Activated T-cell treated with anti-CD3 and anti-CD28 coated beads, Interleukin-2, amount 50 U/mL, for 72 hours (primary cell): ENCODE measurements around the gene PPP1R9A. TPM values are rescaled to one million over a fixed set of nuclear protein-coding genes. Genes with fewer than 3 reads are reported as not detected.

Experiments used
- ATAC-seq, 2 donors: fragments of 150-1000 bp; cut with Tn5 transposase; replicated peaks in 1 of 2; 2 replicates each; pipeline ENCODE4 v1.10.0; 2021; ENCODE audit warnings: moderate library complexity in 2 of 2, mild to moderate bottlenecking in 1 of 2
- DNase-seq, 2 donors: peaks; one replicate each; pipeline ENCODE4 v3.0.0; 2021 to 2022; ENCODE audit warnings: mixed read lengths in 1 of 2
- H3K27ac Mint-ChIP-seq: one replicate; pipeline ENCODE4 v1.8.0; 2022; ENCODE audit warnings: mild to moderate bottlenecking, moderate library complexity, mixed read lengths
- H3K27me3 Mint-ChIP-seq: one replicate; pipeline ENCODE4 v1.8.0; 2022; ENCODE audit warnings: low read depth, mixed read lengths
- H3K36me3 Mint-ChIP-seq, 2 donors: one replicate each; pipeline ENCODE4 v1.8.0; 2022; ENCODE audit warnings: mixed read lengths in 2 of 2, mild to moderate bottlenecking in 1 of 2; ENCODE audit not compliant: insufficient read depth in 2 of 2
- H3K4me1 Mint-ChIP-seq: one replicate; pipeline ENCODE4 v1.8.0; 2022; ENCODE audit warnings: low read depth, mixed read lengths
- H3K4me3 Mint-ChIP-seq, 2 donors: one replicate each; pipeline ENCODE4 v1.8.0; 2022; ENCODE audit warnings: mild to moderate bottlenecking in 2 of 2, mixed read lengths in 2 of 2, moderate library complexity in 2 of 2
- H3K9me3 Mint-ChIP-seq, 2 donors: one replicate each; pipeline ENCODE4 v1.8.0; 2022; ENCODE audit warnings: mixed read lengths in 2 of 2
- total RNA-seq, 2 donors: library from RNA; stranded (reverse); gene quantifications; one replicate each; pipeline ENCODE4 v1.2.3, GENCODE V29; 2022

Gene PPP1R9A
- total RNA-seq, 2 donors from 2014 or later, result 0.02 to 0.19 TPM

GRCh38 chr7:95303013-95303905, 395.9 kb downstream of the PPP1R9A start:
- DNase-seq (no peak), ATAC-seq (no peak)
- H3K9me3 Mint-ChIP-seq, result no peaks in the 10 kb centered on the region
- no peaks in the 10 kb centered on the region for H3K4me1 Mint-ChIP-seq
- H3K36me3 Mint-ChIP-seq, result no peaks in the 10 kb centered on the region
- peaks cover 18% of the 10 kb centered on the region for H3K27me3 Mint-ChIP-seq
- no peak overlapping the region for H3K27ac Mint-ChIP-seq
- H3K4me3 Mint-ChIP-seq, result no peak overlapping the region

DNA sequence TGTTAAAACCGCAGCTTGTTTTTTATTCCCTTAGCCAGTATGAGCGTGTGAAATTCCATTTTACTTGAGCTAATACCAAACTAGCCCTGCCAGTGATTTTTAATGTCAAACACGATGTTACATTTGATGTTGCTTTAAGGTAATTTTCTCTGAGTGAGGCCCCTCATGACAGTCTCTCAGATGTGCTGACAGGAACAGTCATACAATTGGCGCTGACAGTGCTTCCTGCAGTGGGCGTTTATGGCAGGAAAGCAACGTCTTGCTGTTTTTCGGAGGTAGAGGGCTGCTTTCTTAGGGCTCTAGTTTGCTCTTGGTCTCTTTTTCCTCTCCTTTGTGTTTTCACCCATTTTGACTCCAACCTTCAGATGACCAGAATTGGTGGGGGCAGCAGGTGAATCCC, 397.6 kb downstream of the PPP1R9A start:
- H3K4me3 Mint-ChIP-seq, result no peak overlapping the region
- H3K27me3 Mint-ChIP-seq, result peaks cover 23% of the 10 kb centered on the region
- H3K9me3 Mint-ChIP-seq, result no peaks in the 10 kb centered on the region
- no peaks in the 10 kb centered on the region for H3K4me1 Mint-ChIP-seq
- no peaks in the 10 kb centered on the region for H3K36me3 Mint-ChIP-seq
- DNase-seq (no peak), ATAC-seq (peak in 1 of 2 donors; percentile 53)
- H3K27ac Mint-ChIP-seq, result no peak overlapping the region

- no peak for DNase-seq
- Mint-ChIP-seq H3K36me3 (no peaks in the 10 kb centered on the region), H3K4me1 (no peaks in the 10 kb centered on the region), H3K9me3 (no peaks in the 10 kb centered on the region), H3K27me3 (peaks cover 37% of the 10 kb centered on the region), H3K4me3 (no peak overlapping the region), H3K27ac (no peak overlapping the region)
- no peak for ATAC-seq
These were observed 402.6 kb downstream of the PPP1R9A start for GRCh38 chr7:95309951-95310350.

DNA sequence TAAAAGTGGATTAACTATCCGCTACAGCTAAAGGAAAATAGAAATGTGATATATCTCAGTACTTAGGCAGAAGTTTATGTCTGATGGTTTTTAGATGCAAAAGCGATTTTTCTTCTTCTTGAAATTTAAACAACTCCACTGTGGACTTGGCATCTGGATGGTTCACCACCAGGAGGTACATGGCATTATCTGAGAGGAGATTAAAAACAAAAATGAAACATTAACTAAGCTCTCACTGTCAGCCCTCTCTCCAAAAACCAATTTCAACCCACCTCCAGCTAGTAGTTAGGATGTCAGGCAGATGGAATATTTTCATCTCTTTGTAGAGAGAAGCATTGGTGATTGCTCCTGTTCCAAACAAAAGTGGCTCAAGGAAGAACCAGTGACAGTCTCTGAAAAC, 404.0 kb downstream of the PPP1R9A start:
- ATAC-seq, result no peak
- H3K4me1 Mint-ChIP-seq, result no peaks in the 10 kb centered on the region
- DNase-seq, result no peak
- no peaks in the 10 kb centered on the region for H3K9me3 Mint-ChIP-seq
- no peaks in the 10 kb centered on the region for H3K36me3 Mint-ChIP-seq
- H3K4me3 Mint-ChIP-seq, result no peak overlapping the region
- H3K27ac Mint-ChIP-seq, result no peak overlapping the region
- peaks cover 30% of the 10 kb centered on the region for H3K27me3 Mint-ChIP-seq

DNA sequence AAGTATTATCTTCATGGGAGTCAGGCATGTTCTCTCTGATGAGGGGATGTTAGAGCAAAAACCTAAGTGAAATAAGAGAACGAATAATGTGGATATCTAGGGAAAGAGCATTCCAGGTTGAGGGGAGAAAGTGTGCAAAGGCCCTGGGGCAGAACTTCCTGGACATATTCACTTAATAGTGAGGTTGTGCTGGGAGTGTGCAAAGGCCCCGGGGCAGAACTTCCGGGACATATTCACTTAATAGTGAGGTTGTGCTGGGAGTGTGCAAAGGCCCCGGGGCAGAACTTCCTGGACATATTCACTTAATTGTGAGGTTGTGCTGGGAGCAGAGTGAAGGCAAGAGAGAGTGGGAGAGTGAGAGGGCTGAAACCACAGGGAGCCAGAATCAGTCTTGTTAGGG, 405.2 kb downstream of the PPP1R9A start:
- no peaks in the 10 kb centered on the region for H3K4me1 Mint-ChIP-seq
- H3K9me3 Mint-ChIP-seq, result no peaks in the 10 kb centered on the region
- no peak for DNase-seq

GRCh38 chr7:95316588-95316987, 409.2 kb downstream of the PPP1R9A start:
- Mint-ChIP-seq H3K4me1 (no peaks in the 10 kb centered on the region), H3K27me3 (peaks cover 14% of the 10 kb centered on the region), H3K36me3 (no peaks in the 10 kb centered on the region), H3K27ac (no peak overlapping the region), H3K4me3 (no peak overlapping the region), H3K9me3 (no peaks in the 10 kb centered on the region)
- no peak for ATAC-seq
- DNase-seq, result no peak

More for the DNA sequence above, 405.2 kb downstream of the PPP1R9A start:
- no peak overlapping the region for H3K4me3 Mint-ChIP-seq
- H3K27me3 Mint-ChIP-seq, result peaks cover 27% of the 10 kb centered on the region
- no peaks in the 10 kb centered on the region for H3K36me3 Mint-ChIP-seq
- H3K27ac Mint-ChIP-seq, result no peak overlapping the region
- no peak for ATAC-seq

- no peak overlapping the region for H3K4me3 Mint-ChIP-seq
- no peaks in the 10 kb centered on the region for H3K36me3 Mint-ChIP-seq
- no peaks in the 10 kb centered on the region for H3K9me3 Mint-ChIP-seq
- H3K27ac Mint-ChIP-seq, result no peak overlapping the region
- no peak for DNase-seq
- no peak for ATAC-seq
- no peaks in the 10 kb centered on the region for H3K4me1 Mint-ChIP-seq
- H3K27me3 Mint-ChIP-seq, result peaks cover 9% of the 10 kb centered on the region
These were observed 410.2 kb downstream of the PPP1R9A start for GRCh38 chr7:95317546-95317945.

- DNase-seq (no peak), ATAC-seq (no peak)
- Mint-ChIP-seq H3K9me3 (no peaks in the 10 kb centered on the region), H3K4me1 (no peaks in the 10 kb centered on the region), H3K36me3 (no peaks in the 10 kb centered on the region), H3K27me3 (peaks cover 7% of the 10 kb centered on the region), H3K4me3 (no peak overlapping the region), H3K27ac (no peak overlapping the region)
These were observed 410.6 kb downstream of the PPP1R9A start for GRCh38 chr7:95317966-95318365.

GRCh38 chr7:95318501-95319100, 411.2 kb downstream of the PPP1R9A start:
- Mint-ChIP-seq H3K27ac (no peak overlapping the region), H3K4me1 (no peaks in the 10 kb centered on the region), H3K36me3 (no peaks in the 10 kb centered on the region), H3K9me3 (no peaks in the 10 kb centered on the region), H3K27me3 (peaks cover 6% of the 10 kb centered on the region), H3K4me3 (no peak overlapping the region)
- ATAC-seq, result no peak
- DNase-seq, result no peak

GRCh38 chr7:95319570-95319969, 412.2 kb downstream of the PPP1R9A start:
- ATAC-seq (no peak), DNase-seq (no peak)
- no peaks in the 10 kb centered on the region for H3K4me1 Mint-ChIP-seq
- H3K27ac Mint-ChIP-seq, result no peak overlapping the region
- H3K4me3 Mint-ChIP-seq, result no peak overlapping the region
- no peaks in the 10 kb centered on the region for H3K27me3 Mint-ChIP-seq
- H3K9me3 Mint-ChIP-seq, result no peaks in the 10 kb centered on the region
- H3K36me3 Mint-ChIP-seq, result no peaks in the 10 kb centered on the region

DNA sequence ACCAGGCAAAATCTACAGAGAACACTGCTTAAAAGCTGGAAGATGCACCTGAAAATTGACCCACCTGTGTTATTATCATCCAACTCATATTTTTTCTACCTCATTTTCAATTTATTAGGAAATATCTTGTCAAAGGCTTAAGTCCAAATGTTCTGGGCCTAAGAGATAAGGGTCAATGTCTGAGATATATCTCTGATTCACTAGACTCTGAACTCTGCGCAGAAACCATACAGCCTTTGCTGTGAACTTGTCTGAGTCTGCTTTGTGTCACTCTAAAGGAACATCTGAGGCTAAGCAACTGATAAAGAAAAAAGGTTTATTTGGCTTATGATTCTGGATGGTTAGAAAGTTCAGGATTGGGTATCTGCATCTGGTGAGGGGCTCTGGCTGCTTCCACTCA, 413.3 kb downstream of the PPP1R9A start:
- Mint-ChIP-seq H3K9me3 (no peaks in the 10 kb centered on the region), H3K27me3 (peaks cover 9% of the 10 kb centered on the region), H3K4me3 (no peak overlapping the region), H3K27ac (no peak overlapping the region), H3K36me3 (no peaks in the 10 kb centered on the region), H3K4me1 (no peaks in the 10 kb centered on the region)
- DNase-seq, result no peak
- ATAC-seq, result no peak

DNA sequence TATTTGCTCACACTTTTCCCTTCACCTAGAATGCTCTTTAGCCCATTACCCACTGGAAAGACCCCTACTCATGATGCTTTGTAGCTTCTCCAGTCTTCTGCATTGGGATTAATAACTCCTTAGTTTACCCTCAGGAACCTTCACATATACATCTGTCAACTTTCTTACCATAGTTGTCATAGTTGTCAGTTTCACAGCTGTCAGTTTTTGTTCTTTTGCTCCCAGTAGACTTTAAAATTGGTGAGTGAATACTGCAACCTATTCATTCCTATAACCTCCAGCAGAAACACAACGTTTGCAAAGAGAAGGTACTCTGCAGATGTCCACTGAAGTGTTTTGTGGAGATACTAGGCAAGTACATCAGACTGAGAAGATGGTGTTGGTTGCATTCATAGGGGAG, 414.3 kb downstream of the PPP1R9A start:
- H3K4me1 Mint-ChIP-seq, result no peaks in the 10 kb centered on the region
- DNase-seq, result no peak
- no peak for ATAC-seq
- peaks cover 0 to 3% of the 10 kb centered on the region in 2 donors for H3K9me3 Mint-ChIP-seq
- H3K4me3 Mint-ChIP-seq, result no peak overlapping the region
- peaks cover 18% of the 10 kb centered on the region for H3K27me3 Mint-ChIP-seq
- H3K36me3 Mint-ChIP-seq, result peaks cover 0 to 2% of the 10 kb centered on the region in 2 donors
- no peak overlapping the region for H3K27ac Mint-ChIP-seq

DNA sequence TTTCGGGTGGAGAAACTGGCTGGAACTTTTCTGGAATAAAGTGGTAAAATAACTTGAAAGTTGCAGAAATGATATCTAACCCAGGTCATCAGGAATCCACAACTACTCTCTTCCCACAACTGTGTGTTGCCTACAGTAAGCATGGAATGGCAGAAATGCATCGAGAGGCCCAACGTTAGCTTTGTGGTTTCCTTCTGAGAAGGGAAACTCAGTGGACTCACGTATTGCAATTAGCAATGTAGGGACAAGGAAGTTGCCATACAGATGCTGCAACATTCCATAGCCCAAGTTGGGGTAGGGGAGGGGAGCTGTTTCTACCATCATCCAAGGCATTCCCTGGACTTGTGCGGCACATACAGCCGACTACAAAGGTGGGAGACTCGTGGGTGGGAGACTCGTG, 415.0 kb downstream of the PPP1R9A start:
- ATAC-seq (no peak), DNase-seq (no peak)
- H3K4me3 Mint-ChIP-seq, result no peak overlapping the region
- H3K36me3 Mint-ChIP-seq, result peaks cover 0 to 2% of the 10 kb centered on the region in 2 donors
- no peak overlapping the region for H3K27ac Mint-ChIP-seq
- no peaks in the 10 kb centered on the region for H3K4me1 Mint-ChIP-seq
- peaks cover 18% of the 10 kb centered on the region for H3K27me3 Mint-ChIP-seq
- H3K9me3 Mint-ChIP-seq, result peaks cover 2 to 3% of the 10 kb centered on the region in 2 donors
